ENCODE measurements around the gene TJP3.
A peak's percentile ranks its signal among the peaks of the same experiment; 100 is the strongest.

The TJP3 gene

DNA sequence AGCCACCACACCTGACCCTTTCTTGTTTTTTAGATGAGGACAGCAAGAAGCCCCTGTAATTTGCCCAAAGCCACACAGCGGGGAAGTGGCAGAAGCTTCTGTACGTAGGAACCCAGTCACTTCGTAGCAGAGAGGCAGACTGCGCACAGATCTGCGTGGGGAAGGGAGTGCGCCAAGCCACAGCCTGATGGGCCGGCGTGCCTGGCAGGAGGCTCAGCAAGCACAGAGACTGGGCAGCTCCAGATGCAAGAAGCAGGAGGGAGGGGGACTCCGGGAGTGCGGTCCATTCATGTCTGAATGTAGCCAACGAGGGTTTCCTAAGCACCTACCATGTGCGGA lies 347 bp upstream of the TJP3 start:
- TF ChIP-seq, protein P1, sequence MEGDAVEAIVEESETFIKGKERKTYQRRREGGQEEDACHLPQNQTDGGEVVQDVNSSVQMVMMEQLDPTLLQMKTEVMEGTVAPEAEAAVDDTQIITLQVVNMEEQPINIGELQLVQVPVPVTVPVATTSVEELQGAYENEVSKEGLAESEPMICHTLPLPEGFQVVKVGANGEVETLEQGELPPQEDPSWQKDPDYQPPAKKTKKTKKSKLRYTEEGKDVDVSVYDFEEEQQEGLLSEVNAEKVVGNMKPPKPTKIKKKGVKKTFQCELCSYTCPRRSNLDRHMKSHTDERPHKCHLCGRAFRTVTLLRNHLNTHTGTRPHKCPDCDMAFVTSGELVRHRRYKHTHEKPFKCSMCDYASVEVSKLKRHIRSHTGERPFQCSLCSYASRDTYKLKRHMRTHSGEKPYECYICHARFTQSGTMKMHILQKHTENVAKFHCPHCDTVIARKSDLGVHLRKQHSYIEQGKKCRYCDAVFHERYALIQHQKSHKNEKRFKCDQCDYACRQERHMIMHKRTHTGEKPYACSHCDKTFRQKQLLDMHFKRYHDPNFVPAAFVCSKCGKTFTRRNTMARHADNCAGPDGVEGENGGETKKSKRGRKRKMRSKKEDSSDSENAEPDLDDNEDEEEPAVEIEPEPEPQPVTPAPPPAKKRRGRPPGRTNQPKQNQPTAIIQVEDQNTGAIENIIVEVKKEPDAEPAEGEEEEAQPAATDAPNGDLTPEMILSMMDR (IDR thresholded peaks at IDR 0.05; ENCODE audit: control insufficient read depth, extremely low read depth, insufficient read depth), result no peak
- H3K4me3 ChIP-seq (ENCODE audit: low read depth, low read length), result peak overlapping the region; percentile 32; the same call in 1 of the 2 replicates
- DNase-seq (ENCODE audit: low read depth), result no peak

DNA sequence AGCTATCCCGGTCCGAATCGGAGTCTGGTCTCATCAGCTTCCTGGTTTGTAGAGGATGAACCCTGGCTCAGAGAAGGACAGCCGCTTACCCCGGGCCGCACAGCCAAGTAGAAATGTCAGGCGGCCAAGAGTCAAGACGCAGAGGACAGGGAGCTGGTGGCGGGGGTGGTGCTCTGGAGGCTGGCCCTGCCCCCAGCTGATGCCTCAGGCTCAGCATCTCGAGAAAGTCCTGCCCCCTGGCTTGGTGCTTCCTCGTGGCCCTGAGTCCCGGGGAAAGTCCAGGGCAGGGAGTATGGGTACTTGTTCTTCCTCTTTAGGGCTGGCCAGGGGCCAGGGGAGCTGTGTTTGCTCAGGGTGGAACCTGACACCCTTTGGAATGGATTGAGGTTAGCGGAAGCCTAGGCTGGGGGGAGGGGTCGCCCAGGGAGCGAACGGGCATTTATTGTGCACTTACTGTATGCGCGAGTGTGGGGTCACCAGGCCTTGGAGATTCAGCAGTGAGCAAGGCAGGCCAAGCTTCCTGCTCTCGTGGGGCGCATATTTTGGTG lies 2.2 kb downstream of the TJP3 start:
- DNase-seq (ENCODE audit: low read depth), result peak; percentile 92
- TF ChIP-seq, protein P1 (IDR thresholded peaks at IDR 0.05; ENCODE audit: control insufficient read depth, extremely low read depth, insufficient read depth), result no peak
- H3K4me3 ChIP-seq (ENCODE audit: low read depth, low read length), result no peak overlapping the region

DNA sequence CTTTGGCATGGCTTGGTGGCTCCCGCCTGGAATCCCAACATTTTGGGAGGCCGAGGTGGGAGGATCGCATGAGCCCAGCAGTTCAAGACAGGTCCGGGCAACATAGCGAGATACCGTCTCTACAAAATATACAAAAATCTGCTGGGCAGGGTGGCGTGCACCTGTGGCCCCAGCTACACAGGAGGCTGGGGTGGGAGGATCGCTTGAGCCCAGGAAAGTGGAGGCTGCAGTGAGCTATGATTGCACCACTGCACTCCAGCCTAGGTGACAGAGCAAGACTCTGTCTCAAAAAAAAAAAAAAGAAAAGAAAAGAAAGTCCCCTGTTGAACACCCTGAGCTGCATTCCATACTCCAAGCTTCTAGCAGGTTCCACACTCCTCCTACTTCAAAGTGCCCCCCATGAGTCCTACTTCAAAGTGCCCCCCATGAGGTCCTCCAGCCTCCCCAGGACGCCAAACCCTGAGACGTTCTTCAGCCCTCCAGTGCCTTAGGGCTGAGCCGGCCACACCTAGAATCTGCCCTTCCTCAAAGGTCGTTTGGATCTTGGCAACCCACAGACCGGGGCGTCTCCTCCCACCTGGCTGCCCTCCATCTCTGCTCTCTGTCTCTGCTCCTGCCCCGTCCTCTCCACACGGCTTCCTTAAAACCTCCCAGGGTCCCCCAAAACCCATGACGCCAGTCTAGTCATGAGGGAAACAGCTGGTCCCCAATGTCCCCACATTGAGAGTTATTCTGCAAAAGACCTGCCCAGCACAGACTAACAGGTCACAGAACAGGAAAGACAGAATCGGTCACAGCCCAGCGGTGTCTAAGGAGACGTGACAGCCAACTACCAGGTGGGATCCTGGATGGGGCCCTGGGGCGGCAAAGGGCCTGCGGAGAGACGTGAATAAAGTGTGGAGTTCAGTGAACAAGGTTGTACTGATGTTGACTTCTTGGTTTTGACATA lies 4.8 kb downstream of the TJP3 start:
- TF ChIP-seq, protein P1 (IDR thresholded peaks at IDR 0.05; ENCODE audit: control insufficient read depth, extremely low read depth, insufficient read depth), result no peak
- H3K4me3 ChIP-seq (ENCODE audit: low read depth, low read length), result no peak overlapping the region
- DNase-seq (ENCODE audit: low read depth), result no peak

DNA sequence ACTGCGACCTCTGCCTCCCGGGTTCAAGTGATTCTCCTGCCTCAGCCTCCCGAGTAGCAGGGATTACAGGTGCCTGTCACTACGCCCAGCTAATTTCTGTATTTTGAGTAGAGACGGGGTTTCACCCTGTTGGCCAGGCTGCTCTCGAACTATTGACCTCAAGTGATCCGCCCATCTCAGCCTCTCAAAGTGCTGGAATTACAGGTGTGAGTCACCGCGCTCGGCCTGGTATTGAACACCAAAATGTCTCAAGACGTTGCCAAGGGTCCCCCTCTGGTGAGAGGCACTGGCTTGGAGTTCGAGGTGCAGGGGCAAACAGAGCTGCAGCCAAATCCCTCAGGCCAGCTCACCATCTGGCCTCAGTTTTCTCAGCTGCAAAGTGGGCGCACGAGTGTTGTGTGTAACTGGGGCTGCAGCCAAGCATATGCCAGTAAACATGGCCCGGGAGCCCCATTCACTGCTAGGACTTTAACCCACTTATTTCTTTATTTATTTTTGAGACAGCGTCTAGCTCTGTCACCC lies 8.0 kb downstream of the TJP3 start:
- TF ChIP-seq, protein P1 (IDR thresholded peaks at IDR 0.05; ENCODE audit: control insufficient read depth, extremely low read depth, insufficient read depth), result no peak
- no peak for DNase-seq (ENCODE audit: low read depth)
- H3K4me3 ChIP-seq (ENCODE audit: low read depth, low read length), result no peak overlapping the region

DNA sequence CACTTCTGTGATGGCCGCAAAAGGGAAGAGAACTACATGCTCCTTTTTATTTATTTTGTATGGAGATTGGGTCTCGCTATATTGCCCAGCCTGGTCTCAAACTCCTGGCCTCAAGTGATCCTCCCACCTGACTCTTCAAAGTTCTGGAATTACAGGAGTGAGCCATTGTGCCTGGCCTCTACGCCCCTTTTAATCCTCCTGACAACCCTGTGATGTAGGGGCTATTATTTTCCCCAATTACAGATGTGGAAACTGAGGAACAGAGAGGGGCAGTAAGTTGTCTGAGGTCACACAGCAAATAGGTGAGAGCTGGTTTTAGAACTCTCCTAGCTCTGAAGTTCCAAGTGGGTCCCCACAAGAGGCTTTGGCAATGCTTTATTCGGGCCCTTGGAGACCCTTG lies 11.7 kb downstream of the TJP3 start:
- H3K4me3 ChIP-seq (ENCODE audit: low read depth, low read length), result no peak overlapping the region
- DNase-seq (ENCODE audit: low read depth), result no peak
- TF ChIP-seq, protein P1 (IDR thresholded peaks at IDR 0.05; ENCODE audit: control insufficient read depth, extremely low read depth, insufficient read depth), result no peak

DNA sequence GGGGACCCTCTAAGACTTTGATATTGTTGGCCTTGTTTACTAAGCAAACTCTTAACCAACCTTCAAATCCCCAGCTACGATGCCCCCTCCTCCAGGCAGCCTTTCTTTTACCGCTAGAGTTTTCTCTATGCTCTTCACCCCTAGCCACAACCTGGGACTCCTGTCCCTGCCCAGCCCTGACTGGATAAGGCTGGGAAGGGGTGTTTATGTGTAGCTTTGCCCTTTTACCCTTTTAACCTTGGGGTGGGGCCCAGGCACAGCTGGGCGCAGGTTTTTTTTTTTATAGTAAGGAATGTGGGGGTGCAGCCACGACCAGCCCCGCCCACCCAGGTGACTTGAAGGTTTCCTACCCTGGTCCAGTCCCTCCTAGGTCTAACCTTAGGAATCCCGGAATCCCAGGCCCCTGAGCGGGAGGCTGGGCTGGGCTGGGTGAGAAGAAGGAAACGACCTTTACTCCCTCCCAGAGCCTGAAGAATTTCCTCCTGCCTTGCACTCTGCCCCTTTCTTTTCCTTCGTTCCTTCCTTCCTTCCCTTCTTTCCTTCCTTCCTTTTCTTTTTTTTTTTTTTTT lies 12.2 kb downstream of the TJP3 start:
- DNase-seq (ENCODE audit: low read depth), result no peak
- TF ChIP-seq, protein P1 (IDR thresholded peaks at IDR 0.05; ENCODE audit: control insufficient read depth, extremely low read depth, insufficient read depth), result no peak

More for the DNA sequence above, 12.2 kb downstream of the TJP3 start:
- H3K4me3 ChIP-seq (ENCODE audit: low read depth, low read length), result no peak overlapping the region
